ENCODE measurements around the gene VPS25. TPM values are rescaled to one million over a fixed set of nuclear protein-coding genes. Genes with fewer than 3 reads are reported as not detected.

VPS25 gene
- total RNA-seq, 1 experiment from 2014 or later, result 48.4 TPM

DNA sequence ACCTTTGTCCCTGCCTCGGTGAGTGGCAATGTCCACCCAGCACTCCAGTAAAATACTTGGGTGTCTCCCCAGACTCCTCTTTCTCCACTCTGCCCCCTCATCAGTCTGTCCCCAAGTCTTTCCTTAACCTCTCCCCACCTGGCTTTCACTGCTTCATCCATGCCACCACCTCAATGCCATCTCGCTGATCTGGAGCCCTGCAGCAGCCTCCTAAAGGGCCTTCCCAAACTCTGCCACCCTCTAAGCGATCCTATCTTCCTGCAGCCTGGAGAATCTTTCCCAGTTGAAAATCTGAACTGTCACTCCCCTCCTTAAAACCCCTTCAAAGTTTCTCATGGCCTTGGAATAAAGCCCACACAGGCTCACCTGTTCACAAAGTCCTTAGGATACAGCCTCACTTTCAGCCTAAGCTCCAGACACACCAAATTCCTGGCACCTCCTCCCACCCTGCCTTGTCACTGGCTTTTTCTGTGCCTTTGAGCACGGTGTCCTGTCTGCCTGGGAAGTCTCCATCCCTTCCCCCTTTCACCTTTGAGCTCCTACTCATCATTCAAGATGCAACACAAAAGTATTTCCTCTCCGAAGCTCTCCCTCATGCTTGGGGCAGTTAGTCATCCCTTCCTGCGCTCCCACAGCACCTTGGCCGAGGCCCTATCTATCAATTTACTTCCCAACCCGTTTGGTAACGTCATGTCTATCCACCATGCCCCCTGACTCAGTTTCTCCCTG, 10.0 kb downstream of the VPS25 start:
- intact Hi-C loops (cut with micrococcal nuclease; ENCODE audit: unreplicated experiment), result no loop called here
- TF ChIP-seq EZH2 (IDR thresholded peaks at IDR 0.05; ENCODE audit: low read depth) (no peak), CTCF (conservative IDR thresholded peaks at IDR 0.05) (no peak)
- peak; percentile 53 to 91 for DNase-seq
- H3K9me3 ChIP-seq (ENCODE audit: insufficient read depth, low read depth), result no peaks in the 10 kb centered on the region
- BruUV-seq (replicated peaks), result no TSS peak
- H3K4me1 ChIP-seq (replicated peaks; ENCODE audit: insufficient read depth), result peaks cover 30% of the 10 kb centered on the region
- ChIA-PET CTCF (interaction anchor here (1.1 kb wide), 1 partner anchor 19 kb away, joined by 6 read pairs; no protein-coding TSS in a partner anchor), POLR2A (ENCODE audit: unreplicated experiment) (interaction anchor here (0.6 kb wide), 1 partner anchor 115 kb away, joined by 3 read pairs; no protein-coding TSS in a partner anchor)
- no peaks in the 10 kb centered on the region for H3K79me2 ChIP-seq (ENCODE audit: low read depth)
- peak overlapping the region; percentile 62 for H3K4me2 ChIP-seq
- no peaks in the 10 kb centered on the region for H3K9me2 ChIP-seq (ENCODE audit: insufficient read depth)
- peaks cover 6% of the 10 kb centered on the region; the same call in 1 of the 2 replicates for H3K36me3 ChIP-seq (ENCODE audit: low read depth)
- peak overlapping the region; percentile 76 for H3K27ac ChIP-seq
- H3K27me3 ChIP-seq (ENCODE audit: insufficient read depth, low read depth), result no peaks in the 10 kb centered on the region
- no peak overlapping the region for H3K4me3 ChIP-seq
- H2AFZ ChIP-seq, result no peak overlapping the region
- no peaks in the 10 kb centered on the region for H4K20me1 ChIP-seq (ENCODE audit: insufficient read depth)
- H3F3A ChIP-seq (ENCODE audit: insufficient read depth, low read depth), result peaks cover 15% of the 10 kb centered on the region

GRCh38 chr17:42783791-42784138, 10.5 kb downstream of the VPS25 start:
- Histone ChIP-seq H3K4me2 (peak overlapping the region; percentile 62), H2AFZ (no peak overlapping the region), H3K9me2 (ENCODE audit: insufficient read depth) (no peaks in the 10 kb centered on the region), H3K9me3 (ENCODE audit: insufficient read depth, low read depth) (no peaks in the 10 kb centered on the region), H3K36me3 (ENCODE audit: low read depth) (peaks cover 6% of the 10 kb centered on the region; the same call in 1 of the 2 replicates), H3K4me3 (no peak overlapping the region), H4K20me1 (ENCODE audit: insufficient read depth) (no peaks in the 10 kb centered on the region), H3K27me3 (ENCODE audit: insufficient read depth, low read depth) (no peaks in the 10 kb centered on the region), H3F3A (ENCODE audit: insufficient read depth, low read depth) (peaks cover 11% of the 10 kb centered on the region), H3K79me2 (ENCODE audit: low read depth) (no peaks in the 10 kb centered on the region), H3K4me1 (replicated peaks; ENCODE audit: insufficient read depth) (peaks cover 30% of the 10 kb centered on the region), H3K27ac (peak overlapping the region; percentile 62)
- CTCF ChIA-PET, result interaction anchor here (1.1 kb wide), 1 partner anchor 20 kb away, joined by 6 read pairs; no protein-coding TSS in a partner anchor
- TF ChIP-seq CTCF (conservative IDR thresholded peaks at IDR 0.05) (no peak), EZH2 (IDR thresholded peaks at IDR 0.05; ENCODE audit: low read depth) (no peak)
- DNase-seq, result no peak
- no TSS peak for BruUV-seq (replicated peaks)
- intact Hi-C loops (cut with micrococcal nuclease; ENCODE audit: unreplicated experiment), result no loop called here
- POLR2A ChIA-PET (ENCODE audit: unreplicated experiment), result interaction anchor here (0.6 kb wide), 1 partner anchor 116 kb away, joined by 3 read pairs; no protein-coding TSS in a partner anchor

- DNase-seq, result no peak
- BruUV-seq (replicated peaks), result no TSS peak
- ChIA-PET CTCF (no interaction called here), POLR2A (ENCODE audit: unreplicated experiment) (no interaction called here)
- Histone ChIP-seq H3K4me2 (no peak overlapping the region), H3K27ac (no peak overlapping the region), H3K4me1 (replicated peaks; ENCODE audit: insufficient read depth) (peaks cover 30% of the 10 kb centered on the region), H3K9me2 (ENCODE audit: insufficient read depth) (no peaks in the 10 kb centered on the region), H3K36me3 (ENCODE audit: low read depth) (peaks cover 4% of the 10 kb centered on the region; the same call in 1 of the 2 replicates), H2AFZ (no peak overlapping the region), H3K4me3 (no peak overlapping the region), H3K79me2 (ENCODE audit: low read depth) (no peaks in the 10 kb centered on the region), H3K9me3 (ENCODE audit: insufficient read depth, low read depth) (no peaks in the 10 kb centered on the region), H3K27me3 (ENCODE audit: insufficient read depth, low read depth) (no peaks in the 10 kb centered on the region), H4K20me1 (ENCODE audit: insufficient read depth) (no peaks in the 10 kb centered on the region), H3F3A (ENCODE audit: insufficient read depth, low read depth) (peaks cover 11% of the 10 kb centered on the region)
- no peak for TF ChIP-seq CTCF (conservative IDR thresholded peaks at IDR 0.05)
- no peak for TF ChIP-seq EZH2 (IDR thresholded peaks at IDR 0.05; ENCODE audit: low read depth)
- intact Hi-C loops (cut with micrococcal nuclease; ENCODE audit: unreplicated experiment), result no loop called here
Observed at GRCh38 chr17:42784409-42784808, 11.2 kb downstream of the VPS25 start.

Measured in PC-9 (cell line).